GM19351 (cell line): ENCODE data around the gene SUGT1.

Source experiments
- ATAC-seq: cut with Tn5 transposase; IDR thresholded peaks from one replicate; pipeline ENCODE4 v1.9.1; 2021; ENCODE audit warnings: mild to moderate bottlenecking, moderate library complexity; ENCODE audit not compliant: unreplicated experiment

The SUGT1 gene

DNA sequence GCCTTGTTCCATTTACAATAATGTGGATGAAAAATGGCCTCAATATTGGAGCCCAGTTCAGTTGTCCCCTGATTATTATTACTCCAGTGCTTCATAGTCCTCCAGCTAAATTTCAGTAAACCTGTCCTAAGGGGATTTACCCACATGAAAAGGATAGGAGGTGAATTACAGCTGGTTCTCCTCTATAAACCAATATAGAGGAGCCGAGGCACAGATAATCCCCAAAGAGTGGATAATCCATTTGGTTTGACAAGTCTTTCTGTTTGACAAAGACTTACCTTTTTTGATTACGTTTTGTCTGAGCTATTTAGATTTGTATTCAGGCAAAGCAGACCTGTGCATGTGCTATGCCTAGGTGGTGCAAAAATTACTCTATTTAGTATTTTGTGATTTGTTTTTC, 84.3 kb downstream of the SUGT1 start:
- ATAC-seq: no peak

DNA sequence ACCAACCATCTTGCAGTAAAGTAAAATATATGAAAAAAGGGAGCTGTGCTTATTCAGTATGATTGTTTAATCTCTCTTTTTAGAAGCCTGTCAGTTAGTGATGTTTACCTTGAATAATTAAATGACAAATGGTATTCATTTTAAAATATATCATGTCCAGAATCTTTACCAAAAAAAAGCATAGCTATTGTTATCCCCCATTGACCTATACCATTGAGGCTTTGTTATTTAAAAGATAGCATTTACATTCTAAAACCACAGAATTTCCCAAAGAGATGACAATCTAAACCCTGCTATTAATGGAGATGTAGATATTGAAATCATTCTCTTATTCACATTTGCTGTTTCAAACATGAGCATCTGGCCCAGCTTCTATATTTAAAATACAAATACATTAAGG, 84.8 kb downstream of the SUGT1 start:
- ATAC-seq: no peak

DNA sequence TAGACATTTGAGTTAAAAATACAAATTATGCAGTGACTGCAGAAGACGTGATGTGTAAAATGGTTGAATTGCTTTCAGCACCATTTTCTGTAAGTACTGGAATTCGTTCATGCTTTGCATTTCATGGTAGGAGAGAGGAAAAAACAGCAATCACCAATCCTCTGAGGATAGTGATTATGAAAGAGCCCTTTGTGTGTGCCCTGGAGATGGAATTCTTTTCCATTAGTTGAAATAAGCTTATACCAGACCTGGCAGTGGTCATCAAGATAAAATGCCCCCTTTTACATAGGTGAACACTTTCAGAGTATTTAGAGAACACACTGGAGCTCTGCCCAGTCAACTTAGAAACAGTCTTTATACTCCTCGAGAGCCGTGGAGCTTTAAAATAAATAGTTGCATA, 85.3 kb downstream of the SUGT1 start:
- ATAC-seq: no peak

DNA sequence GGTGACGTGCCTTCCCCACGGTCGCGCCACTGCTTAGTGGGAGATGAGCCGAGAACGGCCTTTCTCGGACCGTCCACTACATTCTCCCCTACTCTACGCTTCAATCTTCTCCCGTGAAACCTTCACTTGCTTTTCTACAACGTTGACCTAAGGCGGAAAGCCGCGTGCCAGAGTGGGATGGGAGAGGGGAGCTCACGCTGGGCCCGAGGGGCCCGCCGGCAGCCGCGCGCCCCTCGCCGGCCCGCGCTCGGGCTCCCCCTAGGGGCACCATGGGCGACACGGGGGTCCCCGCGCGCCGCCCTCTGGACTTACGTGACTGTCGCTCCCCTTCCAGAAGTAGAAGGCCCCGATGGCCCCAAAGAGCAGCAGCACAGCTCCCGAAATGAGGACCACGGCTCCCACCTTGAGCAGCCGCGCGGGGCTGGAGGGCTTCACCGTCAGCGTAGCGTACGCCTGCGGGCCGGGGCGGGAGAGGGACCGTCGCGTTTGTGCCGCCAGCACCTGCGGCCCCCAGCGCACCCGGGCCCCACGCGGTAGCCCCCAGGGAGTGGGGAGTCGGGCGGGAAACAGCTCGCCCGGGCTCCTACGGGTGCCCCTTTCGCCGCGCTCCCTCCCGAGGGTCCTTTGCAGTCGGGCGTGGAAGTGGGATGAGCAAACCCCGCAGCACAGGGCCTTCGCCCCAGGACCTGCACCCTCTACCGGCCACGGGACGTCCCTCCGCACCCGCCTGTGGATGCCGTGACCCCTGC, 86.3 kb downstream of the SUGT1 start:
- peak; percentile 65 for ATAC-seq

DNA sequence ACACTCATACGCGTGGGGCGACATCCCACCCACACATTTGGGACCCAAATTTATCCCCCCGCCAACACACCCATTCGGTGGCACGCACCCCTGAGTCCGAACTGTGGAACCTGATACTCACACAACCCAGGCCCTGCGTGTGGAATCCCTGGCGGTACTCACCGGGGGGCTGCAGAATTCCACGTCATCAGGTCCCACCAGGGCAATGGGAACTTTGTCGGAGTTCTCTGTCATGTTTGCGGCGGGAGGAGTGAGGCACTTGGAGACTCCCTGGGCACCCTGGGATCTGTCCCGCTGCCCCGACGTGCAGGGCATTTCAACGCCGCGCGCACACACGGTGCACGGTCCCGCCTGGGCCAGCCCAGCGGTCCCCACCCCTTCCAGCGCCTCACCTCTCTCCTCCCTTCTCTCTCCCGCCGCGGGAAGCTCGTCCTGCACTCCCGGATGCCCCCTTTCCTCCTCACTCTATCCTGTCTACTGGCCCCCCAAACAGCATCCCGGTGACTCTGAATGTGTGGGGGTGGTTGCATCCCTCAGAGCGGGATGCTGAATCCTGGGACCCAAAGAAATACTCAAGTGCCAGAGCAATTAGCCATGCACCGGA, 86.9 kb downstream of the SUGT1 start, which contains the start of gene CNMD:
CNMD (minus strand) TSS at position 353 of the 604 bp plus-strand sequence; CDS start at position 234, 119 bp downstream.
- no peak for ATAC-seq

DNA sequence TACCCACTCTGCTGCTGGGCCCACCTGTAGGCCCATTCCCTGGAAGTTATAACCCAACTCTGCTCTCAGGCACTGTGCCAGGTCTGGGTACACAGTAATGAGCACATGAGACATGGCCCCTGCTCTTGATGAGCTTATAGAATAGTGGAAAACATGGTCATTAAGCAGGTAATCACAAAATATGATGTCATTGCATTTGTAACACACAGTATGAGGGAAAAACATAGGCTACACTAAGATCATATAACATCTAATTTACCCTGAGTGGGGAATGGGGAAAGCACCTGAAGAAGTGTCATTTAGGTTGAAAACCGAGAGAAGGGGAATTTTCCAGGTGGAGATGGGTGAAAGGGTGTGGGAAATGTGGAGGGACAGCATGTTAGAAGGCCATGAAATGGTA, 90.9 kb downstream of the SUGT1 start:
- no peak for ATAC-seq

DNA sequence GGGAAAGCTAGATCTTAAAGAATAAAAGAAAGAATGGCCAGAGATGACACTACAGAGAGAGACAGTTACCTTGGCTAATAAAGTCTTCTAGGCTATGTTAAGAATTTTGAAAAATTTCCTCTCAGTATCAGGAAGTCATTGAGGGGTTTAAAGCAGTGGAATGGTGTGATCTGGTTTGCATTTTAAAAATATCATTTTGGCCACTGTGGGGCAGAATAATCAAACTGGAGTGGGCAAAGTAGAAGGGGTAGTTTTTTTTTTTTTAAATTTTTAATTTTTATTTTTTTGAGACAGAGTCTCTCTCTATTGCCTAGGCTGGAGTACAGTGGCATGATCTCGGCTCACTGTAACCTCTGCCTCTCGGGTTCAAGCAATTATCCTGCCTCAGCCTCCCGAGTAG, 91.4 kb downstream of the SUGT1 start:
- ATAC-seq: no peak

DNA sequence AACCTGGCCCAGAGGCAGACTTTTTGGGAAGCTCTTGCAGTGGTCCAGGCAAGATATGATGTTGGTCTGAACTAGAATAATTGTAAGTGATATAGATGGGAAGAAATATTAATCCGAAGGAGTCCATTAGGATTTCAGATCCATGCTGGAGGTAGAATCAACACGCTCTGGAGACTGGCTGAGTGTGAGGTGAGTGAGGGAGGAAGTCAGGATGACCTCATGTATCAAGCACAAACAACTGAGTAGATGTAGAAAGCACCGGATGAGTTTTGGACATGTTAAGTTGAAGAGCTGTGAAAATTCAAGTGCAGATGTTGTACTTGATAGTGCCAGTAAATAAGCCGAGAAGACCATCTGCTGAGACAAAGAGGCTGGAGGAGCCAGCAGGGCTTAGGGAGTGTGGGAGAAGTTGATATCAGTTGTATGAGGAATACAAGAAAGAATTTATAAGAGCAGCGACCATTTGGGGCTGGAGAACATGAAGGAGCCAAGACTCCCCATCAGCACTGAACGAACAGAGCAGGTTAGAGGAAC, 92.3 kb downstream of the SUGT1 start:
- ATAC-seq: no peak

DNA sequence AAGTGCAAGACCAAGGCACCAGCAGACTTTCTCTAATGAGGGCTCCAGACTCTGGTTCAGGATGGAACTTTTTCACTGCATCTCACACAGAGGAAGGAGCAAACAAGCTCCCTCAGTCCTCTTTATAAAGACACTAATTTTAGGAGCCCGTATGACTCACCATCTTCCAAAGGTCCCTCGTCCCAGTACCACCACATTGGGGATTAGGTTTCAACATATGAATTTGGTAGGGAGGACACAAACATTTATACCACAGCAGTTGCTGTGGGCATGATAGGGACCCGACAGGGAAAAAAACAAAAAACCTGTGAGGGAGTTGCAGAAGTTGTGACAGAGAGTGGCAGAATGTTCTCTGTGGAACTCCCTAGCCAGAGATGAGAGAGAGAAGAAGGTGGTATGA, 93.5 kb downstream of the SUGT1 start:
- no peak for ATAC-seq

DNA sequence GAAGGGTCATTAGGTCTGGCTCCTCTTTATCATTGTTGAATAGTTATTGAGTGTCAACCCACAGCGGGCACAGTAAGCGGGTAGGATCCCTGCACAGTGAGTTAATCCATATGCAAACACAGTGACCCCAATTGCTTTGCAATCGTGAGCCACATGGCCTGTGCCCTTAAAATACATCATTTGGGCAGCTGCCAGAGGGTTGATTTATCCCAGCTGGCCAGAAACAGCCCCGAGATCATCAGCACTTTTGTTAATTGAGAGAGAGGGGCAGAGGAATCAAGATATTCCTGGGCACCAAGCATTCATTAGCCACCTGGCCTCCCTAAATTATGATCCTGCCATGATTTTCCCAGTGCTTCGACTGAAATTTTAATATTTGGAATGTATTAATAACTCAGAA, 96.8 kb downstream of the SUGT1 start:
- no peak for ATAC-seq
